ENCODE measurements around the gene IGF2BP2. TPM values are rescaled to one million over a fixed set of nuclear protein-coding genes. Genes with fewer than 3 reads are reported as not detected.

IGF2BP2 gene
- total and polyA plus RNA-seq, 10 donors, result 1.1 to 21.1 (median 12.0) TPM

DNA sequence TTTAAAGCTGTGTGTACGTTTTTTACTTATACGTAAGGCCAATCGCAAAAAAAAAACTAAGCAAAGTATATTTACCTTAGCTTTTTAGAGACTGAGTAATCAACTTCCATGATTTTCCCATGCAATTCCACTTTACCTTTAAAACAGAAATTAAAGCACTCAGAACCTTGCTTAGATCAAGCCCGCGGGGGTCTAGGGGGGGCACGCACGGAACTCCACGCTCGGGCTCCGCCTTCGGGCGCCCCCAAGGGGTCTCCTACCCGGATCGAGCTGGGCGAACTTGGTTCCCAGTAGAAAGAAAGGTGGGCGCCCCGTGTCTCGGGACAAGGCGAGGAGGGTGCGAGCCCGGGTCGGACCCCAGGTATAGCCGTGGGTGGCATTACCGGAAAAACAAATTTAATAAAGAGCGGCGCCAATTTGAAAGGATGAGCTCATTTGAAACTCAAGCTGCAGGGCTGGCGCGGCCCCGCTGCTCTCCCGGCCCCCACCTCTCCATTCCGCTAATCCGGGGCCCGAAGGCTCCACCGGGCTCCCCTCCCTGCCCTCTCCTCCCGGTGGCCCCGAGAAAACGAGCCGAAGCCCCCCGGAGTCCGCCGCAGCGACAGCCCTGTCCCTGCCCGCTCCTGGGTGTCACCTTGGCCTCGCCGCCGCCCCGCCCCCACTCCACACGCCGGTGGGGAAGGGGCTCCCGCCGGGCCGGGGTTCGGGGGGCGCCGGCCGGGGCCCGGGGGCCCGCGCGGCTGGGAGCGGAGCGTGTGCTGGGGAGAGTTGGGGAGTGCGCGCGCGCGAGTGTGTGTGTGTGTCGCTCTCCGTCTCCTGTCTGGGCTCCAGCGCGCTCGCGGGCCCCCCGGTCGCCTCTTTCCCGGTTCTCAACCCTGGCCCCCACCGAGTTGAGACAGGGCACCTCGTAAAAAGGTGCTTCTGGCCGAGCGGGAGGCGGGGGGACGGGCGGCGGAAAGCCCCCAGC is 1.5 kb downstream of the IGF2BP2 start:
- H3K27me3 ChIP-seq (replicated peaks in 1 of 7), result peaks cover 0 to 75% (median 32%) of the 10 kb centered on the region in 7 donors
- peak; percentile 82 for DNase-seq
- 0 to 2% (median 1%) methylated on average over 44 to 84 of the region's 84 CpGs for WGBS, 5 donors
- no peak for TF ChIP-seq CTCF (IDR thresholded peaks at IDR 0.05 in 8 of 11, conservative IDR thresholded peaks at IDR 0.05 in 3 of 11)
- TF ChIP-seq POLR2AphosphoS5 (IDR thresholded peaks at IDR 0.05), result no peak
- TF ChIP-seq POLR2A (IDR thresholded peaks at IDR 0.05), result no peak
- H3K9me3 ChIP-seq, result no peaks in the 10 kb centered on the region
- H3K4me1 ChIP-seq, result peaks cover 3 to 63% (median 35%) of the 10 kb centered on the region in 6 donors
- no peaks in the 10 kb centered on the region for H3K36me3 ChIP-seq
- peak overlapping the region; percentile 16 to 88 (median 84) for H3K27ac ChIP-seq
- intact Hi-C loops (cut with DNase I; ENCODE audit: low total_unique reads), result no loop called here
- peak overlapping the region; percentile 53 to 88 (median 72) for H3K4me3 ChIP-seq

- H3K4me3 ChIP-seq, result peak overlapping the region; percentile 53 to 88 (median 72)
- 16 to 26% (median 18%) methylated on average over 9 of the region's 9 CpGs for WGBS, 5 donors
- H3K27ac ChIP-seq, result peak overlapping the region in 7 of 8 donors; percentile 80 to 88 (median 85)
- no peaks in the 10 kb centered on the region for H3K36me3 ChIP-seq
- H3K27me3 ChIP-seq (replicated peaks in 1 of 7), result peaks cover 0 to 77% (median 32%) of the 10 kb centered on the region in 7 donors
- H3K4me1 ChIP-seq, result peaks cover 3 to 63% (median 35%) of the 10 kb centered on the region in 6 donors
- no peaks in the 10 kb centered on the region for H3K9me3 ChIP-seq
- DNase-seq, result no peak
- intact Hi-C loops (cut with DNase I; ENCODE audit: low total_unique reads), result no loop called here
- TF ChIP-seq CTCF (IDR thresholded peaks at IDR 0.05 in 8 of 11, conservative IDR thresholded peaks at IDR 0.05 in 3 of 11) (no peak), POLR2A (IDR thresholded peaks at IDR 0.05) (no peak), POLR2AphosphoS5 (IDR thresholded peaks at IDR 0.05) (no peak)
Observed at GRCh38 chr3:185822221-185823000, 2.4 kb downstream of the IGF2BP2 start.

DNA sequence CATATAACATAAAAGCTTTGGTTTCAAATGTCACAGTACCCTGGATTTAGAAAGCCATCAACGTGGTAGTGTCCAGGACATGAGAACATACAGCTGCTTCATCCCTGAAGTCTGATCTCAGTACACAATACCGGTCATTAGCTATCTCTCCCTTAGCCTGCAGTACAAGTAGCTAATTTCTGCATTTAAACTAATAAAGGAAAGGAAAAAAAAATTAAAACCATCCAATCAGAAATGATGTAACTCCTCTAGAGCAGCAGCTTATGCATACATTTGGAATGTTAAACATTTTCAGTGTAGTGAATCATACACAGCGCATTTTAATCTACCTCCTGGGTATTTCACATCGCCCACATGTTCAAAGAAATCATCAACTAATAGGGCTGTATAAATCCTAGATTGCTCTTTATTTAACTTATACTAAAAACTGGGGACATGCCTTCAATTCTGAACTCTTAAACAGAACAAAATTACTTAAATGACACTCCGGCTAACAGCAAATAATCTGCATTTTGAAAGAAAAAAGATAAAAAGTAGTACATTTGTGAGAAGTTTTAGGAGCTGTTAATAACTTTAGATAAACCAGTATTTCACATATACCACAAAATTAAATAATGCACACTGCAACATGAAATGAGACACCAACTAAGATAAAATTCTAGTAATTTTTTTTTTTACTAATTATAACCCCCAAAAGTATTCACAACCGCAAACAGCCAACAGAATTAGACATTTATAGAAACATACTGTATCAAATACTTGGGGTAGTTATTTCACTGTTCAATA is 3.7 kb downstream of the IGF2BP2 start:
- no peaks in the 10 kb centered on the region for H3K36me3 ChIP-seq
- H3K27me3 ChIP-seq (replicated peaks in 1 of 7), result peaks cover 0 to 68% (median 30%) of the 10 kb centered on the region in 7 donors
- peak overlapping the region in 1 of 8 donors; percentile 10 for H3K4me3 ChIP-seq
- WGBS, 5 donors, result 67 to 77% (median 73%) methylated on average over 6 of the region's 6 CpGs
- TF ChIP-seq CTCF (IDR thresholded peaks at IDR 0.05 in 8 of 11, conservative IDR thresholded peaks at IDR 0.05 in 3 of 11) (no peak), POLR2A (IDR thresholded peaks at IDR 0.05) (no peak), POLR2AphosphoS5 (IDR thresholded peaks at IDR 0.05) (no peak)
- DNase-seq, result no peak
- peaks cover 3 to 62% (median 34%) of the 10 kb centered on the region in 6 donors for H3K4me1 ChIP-seq
- intact Hi-C loops (cut with DNase I; ENCODE audit: low total_unique reads), result no loop called here
- H3K9me3 ChIP-seq, result no peaks in the 10 kb centered on the region
- no peak overlapping the region for H3K27ac ChIP-seq
